ENCODE data around the gene COL13A1.

COL13A1 gene

GRCh38 chr10:69792341-69792740 lies 9.4 kb upstream of the COL13A1 start:
- no peak for DNase-seq

GRCh38 chr10:69794673-69795072 lies 7.0 kb upstream of the COL13A1 start:
- no peak for DNase-seq

- no peak for DNase-seq
Measured at GRCh38 chr10:69795242-69795934, 6.3 kb upstream of the COL13A1 start.

- no peak for DNase-seq
Measured at GRCh38 chr10:69797959-69798358, 3.7 kb upstream of the COL13A1 start.

- DNase-seq: peak; percentile 68
Measured at GRCh38 chr10:69800109-69800508, 1.6 kb upstream of the COL13A1 start.

GRCh38 chr10:69800665-69801064 lies 1.0 kb upstream of the COL13A1 start:
- no peak for DNase-seq

GRCh38 chr10:69801094-69801433 lies 642 bp upstream of the COL13A1 start:
- DNase-seq: peak; percentile 53

- peak; percentile 41 for DNase-seq
Measured at GRCh38 chr10:69802424-69803161, 887 bp downstream of the COL13A1 start.

- DNase-seq: no peak
Measured at GRCh38 chr10:69803809-69804208, 2.1 kb downstream of the COL13A1 start.

GRCh38 chr10:69804775-69805174 lies 3.1 kb downstream of the COL13A1 start:
- DNase-seq: no peak

- DNase-seq: peak; percentile 83
Measured at GRCh38 chr10:69807122-69807521, 5.4 kb downstream of the COL13A1 start.

GRCh38 chr10:69807696-69808095 lies 6.0 kb downstream of the COL13A1 start:
- DNase-seq: peak; percentile 25

GRCh38 chr10:69809318-69809717 lies 7.6 kb downstream of the COL13A1 start:
- DNase-seq: no peak

- DNase-seq: no peak
Measured at GRCh38 chr10:69810097-69810496, 8.4 kb downstream of the COL13A1 start.

GRCh38 chr10:69810675-69811397 lies 9.1 kb downstream of the COL13A1 start:
- DNase-seq: no peak

- DNase-seq: no peak
Measured at GRCh38 chr10:69813632-69814031, 11.9 kb downstream of the COL13A1 start.

GRCh38 chr10:69814251-69814650 lies 12.5 kb downstream of the COL13A1 start:
- DNase-seq: no peak

GRCh38 chr10:69815104-69815503 lies 13.4 kb downstream of the COL13A1 start:
- DNase-seq: no peak

GRCh38 chr10:69816521-69816920 lies 14.8 kb downstream of the COL13A1 start:
- DNase-seq: no peak

GRCh38 chr10:69817078-69817581 lies 15.4 kb downstream of the COL13A1 start:
- no peak for DNase-seq

GRCh38 chr10:69818676-69819239 lies 17.1 kb downstream of the COL13A1 start:
- DNase-seq: no peak

GRCh38 chr10:69819716-69820506 lies 18.2 kb downstream of the COL13A1 start:
- DNase-seq: peak; percentile 64

GRCh38 chr10:69820817-69821216 lies 19.1 kb downstream of the COL13A1 start:
- no peak for DNase-seq

Data from fibroblast of upper back skin (primary cell).